Fibroblast of pulmonary artery (primary cell): Measurements from ENCODE around the gene HAUS5.

ENCODE experiments used
- DNase-seq: peaks from one replicate; pipeline ENCODE4 v3.0.0-alpha.2; 2010; ENCODE audit warnings: low read depth
- H3K4me3 ChIP-seq: replicated peaks from 2 replicates; pipeline ENCODE4 v1.5.1; 2011; ENCODE audit warnings: low read depth, mild to moderate bottlenecking, control low read depth, low read length, moderate library complexity
- TF ChIP-seq, protein P1 (sequence below): IDR thresholded peaks from 2 replicates; pipeline ENCODE4 v1.5.1; 2011; ENCODE audit warnings: mild to moderate bottlenecking, control low read depth, low read length, inconsistent platforms; ENCODE audit errors: missing control alignments

HAUS5 gene

DNA sequence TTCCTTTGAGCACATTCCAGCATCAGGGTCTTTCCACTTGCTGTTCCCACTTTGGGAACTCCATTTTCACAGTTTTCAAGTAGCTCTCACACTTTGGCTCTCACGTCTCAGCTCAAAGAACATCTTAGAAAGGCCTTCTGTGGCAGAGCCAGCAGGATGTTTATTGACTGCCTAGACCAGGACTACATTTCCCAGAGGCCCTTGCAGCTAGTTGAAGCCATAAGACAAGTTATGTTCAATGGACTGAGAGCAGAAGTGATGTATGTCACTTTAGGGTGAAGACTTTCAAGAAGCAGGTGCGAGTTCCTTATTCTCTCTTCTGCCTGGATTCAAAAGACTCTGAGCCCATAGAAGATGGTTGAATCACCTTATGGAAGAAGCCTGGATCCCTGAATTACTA is 4.3 kb upstream of the HAUS5 start:
- TF ChIP-seq, protein P1, sequence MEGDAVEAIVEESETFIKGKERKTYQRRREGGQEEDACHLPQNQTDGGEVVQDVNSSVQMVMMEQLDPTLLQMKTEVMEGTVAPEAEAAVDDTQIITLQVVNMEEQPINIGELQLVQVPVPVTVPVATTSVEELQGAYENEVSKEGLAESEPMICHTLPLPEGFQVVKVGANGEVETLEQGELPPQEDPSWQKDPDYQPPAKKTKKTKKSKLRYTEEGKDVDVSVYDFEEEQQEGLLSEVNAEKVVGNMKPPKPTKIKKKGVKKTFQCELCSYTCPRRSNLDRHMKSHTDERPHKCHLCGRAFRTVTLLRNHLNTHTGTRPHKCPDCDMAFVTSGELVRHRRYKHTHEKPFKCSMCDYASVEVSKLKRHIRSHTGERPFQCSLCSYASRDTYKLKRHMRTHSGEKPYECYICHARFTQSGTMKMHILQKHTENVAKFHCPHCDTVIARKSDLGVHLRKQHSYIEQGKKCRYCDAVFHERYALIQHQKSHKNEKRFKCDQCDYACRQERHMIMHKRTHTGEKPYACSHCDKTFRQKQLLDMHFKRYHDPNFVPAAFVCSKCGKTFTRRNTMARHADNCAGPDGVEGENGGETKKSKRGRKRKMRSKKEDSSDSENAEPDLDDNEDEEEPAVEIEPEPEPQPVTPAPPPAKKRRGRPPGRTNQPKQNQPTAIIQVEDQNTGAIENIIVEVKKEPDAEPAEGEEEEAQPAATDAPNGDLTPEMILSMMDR: no peak
- no peak overlapping the region for H3K4me3 ChIP-seq
- DNase-seq: no peak

DNA sequence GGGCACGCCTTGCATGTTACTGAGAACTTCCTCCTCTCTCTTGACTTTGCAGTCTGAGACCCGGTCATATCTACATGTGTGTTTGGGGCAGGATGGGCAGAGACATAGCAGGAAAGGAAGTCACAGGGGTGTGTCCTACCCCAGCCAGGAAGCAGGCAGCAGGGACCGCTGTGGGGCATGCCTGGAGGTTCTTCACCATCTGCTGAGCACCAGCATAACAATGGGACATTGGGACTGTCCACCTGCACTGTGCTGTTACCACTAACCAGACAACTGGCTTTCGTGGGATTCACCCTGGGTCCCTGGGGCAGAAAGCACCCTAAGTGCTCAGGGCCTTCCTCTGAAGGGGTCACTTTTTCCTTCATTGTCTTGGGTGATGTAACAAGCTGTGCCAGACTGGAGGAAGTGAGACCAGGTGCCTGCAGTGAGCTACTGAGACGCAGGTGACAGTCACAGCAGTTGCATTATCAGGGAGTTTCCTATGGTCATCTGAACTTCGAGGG is 2.6 kb upstream of the HAUS5 start:
- DNase-seq: no peak
- TF ChIP-seq, protein P1: no peak
- no peak overlapping the region for H3K4me3 ChIP-seq

- H3K4me3 ChIP-seq: peak overlapping the region; percentile 90
- TF ChIP-seq, protein P1: no peak
- no peak for DNase-seq
Observed at GRCh38 chr19:35612224-35612558, 344 bp upstream of the HAUS5 start.

GRCh38 chr19:35613574-35613973 is 1.0 kb downstream of the HAUS5 start:
- TF ChIP-seq, protein P1: no peak
- H3K4me3 ChIP-seq: no peak overlapping the region
- no peak for DNase-seq

- no peak for DNase-seq
- TF ChIP-seq, protein P1: no peak
- H3K4me3 ChIP-seq: no peak overlapping the region
Observed at GRCh38 chr19:35615036-35615435, 2.5 kb downstream of the HAUS5 start.

- no peak for DNase-seq
- no peak overlapping the region for H3K4me3 ChIP-seq
- TF ChIP-seq, protein P1: no peak
Observed at GRCh38 chr19:35618857-35619256, 6.3 kb downstream of the HAUS5 start.

- no peak overlapping the region for H3K4me3 ChIP-seq
- DNase-seq: no peak
- TF ChIP-seq, protein P1: no peak
Observed at GRCh38 chr19:35619290-35619923, 6.9 kb downstream of the HAUS5 start.
